IMR-90 (cell line): ENCODE measurements around the gene SNED1. TPM values are rescaled to one million over a fixed set of nuclear protein-coding genes. Genes with fewer than 3 reads are reported as not detected.

ENCODE experiments used
- ATAC-seq: fragments of 200-7000 bp; cut with Tn5 transposase; 2 replicates; pipeline ENCODE4 v1.9.1; 2020; ENCODE audit warnings: low read depth, mild to moderate bottlenecking, moderate library complexity
- BruUV-seq: library from RNA; stranded (reverse); fragments of 400-500 nt; replicated peaks from 2 replicates; lab custom pipeline; 2021; lab: Mats Ljungman, UMichigan
- CTCF ChIA-PET: fragments of 300-600 bp; formaldehyde crosslinking; extraction: SDS; loops from one replicate; lab custom pipeline; 2021; ENCODE audit warnings: antibody characterized with exemption; lab: Yijun Ruan, JAX
- POLR2A ChIA-PET: fragments of 300-600 bp; sonication (Branson Sonifier 250); formaldehyde crosslinking; loops from one replicate; lab custom pipeline; 2022; ENCODE audit warnings: antibody characterized with exemption; ENCODE audit not compliant: unreplicated experiment; lab: Charles Lee
- DNase-seq: peaks from one replicate; pipeline ENCODE4 v3.0.0; 2013
- H2AFZ ChIP-seq: replicated peaks from 2 replicates; pipeline ENCODE3; 2013; ENCODE audit warnings: low read length, mild to moderate bottlenecking; ENCODE audit not compliant: poor library complexity
- H2AK5ac ChIP-seq: 2 replicates; pipeline ENCODE4 v1.6.1; 2013; ENCODE audit warnings: low read depth, low read length, inconsistent platforms
- H2AK9ac ChIP-seq: replicated peaks from 2 replicates; pipeline ENCODE3; 2013; ENCODE audit warnings: mild to moderate bottlenecking, low read depth, low read length, moderate library complexity; ENCODE audit not compliant: poor library complexity
- H2BK120ac ChIP-seq: 2 replicates; pipeline ENCODE4 v1.6.1; 2013; ENCODE audit warnings: low read depth, low read length, inconsistent platforms
- H2BK15ac ChIP-seq: 3 replicates; pipeline ENCODE4 v1.6.1; 2013; ENCODE audit warnings: low read depth, low read length, inconsistent platforms
- H2BK20ac ChIP-seq: 2 replicates; pipeline ENCODE4 v1.6.1; 2013; ENCODE audit warnings: low read depth, mild to moderate bottlenecking, inconsistent platforms, low read length, moderate library complexity
- H2BK5ac ChIP-seq: 2 replicates; pipeline ENCODE4 v1.6.1; 2013; ENCODE audit warnings: mild to moderate bottlenecking, low read depth, low read length, inconsistent platforms; ENCODE audit not compliant: poor library complexity, severe bottlenecking
- H3K14ac ChIP-seq: replicated peaks from 2 replicates; pipeline ENCODE4 v1.6.1; 2013; ENCODE audit warnings: low read depth, low read length, inconsistent platforms
- H3K18ac ChIP-seq: 2 replicates; pipeline ENCODE4 v1.6.1; 2013; ENCODE audit warnings: low read depth, low read length, control low read depth
- H3K23ac ChIP-seq: 2 replicates; pipeline ENCODE4 v1.6.1; 2013; ENCODE audit warnings: low read depth, low read length, inconsistent platforms
- H3K27ac ChIP-seq: 2 replicates; pipeline ENCODE4 v1.5.1; 2013; ENCODE audit warnings: mild to moderate bottlenecking, control low read depth, low read length; ENCODE audit not compliant: insufficient read depth
- H3K27me3 ChIP-seq: 2 replicates; pipeline ENCODE4 v1.6.1; 2013; ENCODE audit warnings: low read length; ENCODE audit not compliant: control insufficient read depth, insufficient read depth
- H3K36me3 ChIP-seq: 2 replicates; pipeline ENCODE4 v1.6.1; 2013; ENCODE audit warnings: low read length, mixed read lengths; ENCODE audit not compliant: control insufficient read depth, insufficient read depth
- H3K4ac ChIP-seq: 2 replicates; pipeline ENCODE4 v1.6.1; 2013; ENCODE audit warnings: low read depth, low read length, inconsistent platforms
- H3K4me1 ChIP-seq: 2 replicates; pipeline ENCODE4 v1.6.1; 2013; ENCODE audit warnings: low read length, mixed read lengths; ENCODE audit not compliant: control insufficient read depth, insufficient read depth
- H3K4me2 ChIP-seq: 2 replicates; pipeline ENCODE4 v1.6.1; 2013; ENCODE audit warnings: low read depth, mild to moderate bottlenecking, control low read depth, low read length, moderate library complexity
- H3K4me3 ChIP-seq: 2 replicates; pipeline ENCODE4 v1.5.1; 2013; ENCODE audit warnings: low read depth, mild to moderate bottlenecking, control low read depth, low read length, moderate library complexity; ENCODE audit not compliant: insufficient read depth
- H3K56ac ChIP-seq: 2 replicates; pipeline ENCODE4 v1.6.1; 2013; ENCODE audit warnings: low read length, inconsistent platforms; ENCODE audit not compliant: insufficient read depth; ENCODE audit errors: extremely low read depth
- H3K79me1 ChIP-seq, 2 experiments: 2 replicates each; pipeline ENCODE4 v1.6.1; 2013; ENCODE audit warnings: low read length in 2 of 2, inconsistent platforms in 1 of 2, low read depth in 1 of 2
- H3K9ac ChIP-seq: 2 replicates; pipeline ENCODE4 v1.6.1; 2013; ENCODE audit warnings: low read depth, low read length, control low read depth
- H3K9me1 ChIP-seq: 2 replicates; pipeline ENCODE4 v1.6.1; 2013; ENCODE audit warnings: low read length, inconsistent platforms; ENCODE audit not compliant: insufficient read depth
- H3K9me3 ChIP-seq: 2 replicates; pipeline ENCODE4 v1.6.1; 2013; ENCODE audit warnings: low read length; ENCODE audit not compliant: control insufficient read depth, insufficient read depth
- H4K20me1 ChIP-seq: 2 replicates; pipeline ENCODE4 v1.6.1; 2013; ENCODE audit warnings: low read length, inconsistent platforms; ENCODE audit not compliant: insufficient read depth
- H4K5ac ChIP-seq: 2 replicates; pipeline ENCODE4 v1.6.1; 2013; ENCODE audit warnings: mild to moderate bottlenecking, low read depth, low read length, control low read depth
- H4K8ac ChIP-seq, 2 experiments: 2 replicates each; pipeline ENCODE4 v1.6.1; 2013; ENCODE audit warnings: low read depth in 2 of 2, low read length in 2 of 2, control low read depth in 1 of 2, inconsistent platforms in 1 of 2
- H4K91ac ChIP-seq: 2 replicates; pipeline ENCODE4 v1.6.1; 2013; ENCODE audit warnings: low read depth, low read length, inconsistent platforms; ENCODE audit not compliant: insufficient read depth
- BHLHE40 ChIP-seq: fragments of 150-350 bp; IDR thresholded peaks from 2 replicates; pipeline ENCODE4 v1.6.1; 2016; ENCODE audit warnings: mild to moderate bottlenecking, low read depth, low read length
- CEBPB ChIP-seq: IDR thresholded peaks from 2 replicates; pipeline ENCODE4 v1.6.1; 2012; ENCODE audit warnings: low read depth, low read length, improper control_type of control experiment
- CHD1 ChIP-seq: IDR thresholded peaks from 2 replicates; pipeline ENCODE4 v1.6.1; 2012; ENCODE audit warnings: low read depth, low read length, improper control_type of control experiment
- FOS ChIP-seq: fragments of 150-350 bp; IDR thresholded peaks from 2 replicates; pipeline ENCODE4 v1.6.1; 2016; ENCODE audit warnings: low read depth, low read length
- MAFK ChIP-seq: IDR thresholded peaks from 2 replicates; pipeline ENCODE4 v1.6.1; 2012; ENCODE audit warnings: low read depth, low read length, improper control_type of control experiment
- MAZ ChIP-seq: IDR thresholded peaks from 2 replicates; pipeline ENCODE4 v1.6.1; 2012; ENCODE audit warnings: low read depth, mild to moderate bottlenecking, low read length, improper control_type of control experiment, moderate library complexity, borderline replicate concordance
- MXI1 ChIP-seq: IDR thresholded peaks from 2 replicates; pipeline ENCODE4 v1.6.1; 2012; ENCODE audit warnings: low read depth, mild to moderate bottlenecking, low read length, moderate library complexity, borderline replicate concordance
- NFE2L2 ChIP-seq: fragments of 150-350 bp; IDR thresholded peaks from 2 replicates; pipeline ENCODE4 v1.6.1; 2016; ENCODE audit warnings: low read depth, mild to moderate bottlenecking, low read length
- POLR2A ChIP-seq: IDR thresholded peaks from 2 replicates; pipeline ENCODE4 v1.6.1; 2012; ENCODE audit warnings: mild to moderate bottlenecking, low read depth, low read length
- RAD21 ChIP-seq: IDR thresholded peaks from 2 replicates; pipeline ENCODE4 v1.6.1; 2012; ENCODE audit warnings: low read length, improper control_type of control experiment
- RCOR1 ChIP-seq: IDR thresholded peaks from 2 replicates; pipeline ENCODE4 v1.6.1; 2012; ENCODE audit warnings: mild to moderate bottlenecking, low read length, improper control_type of control experiment; ENCODE audit not compliant: insufficient replicate concordance
- RFX5 ChIP-seq: IDR thresholded peaks from 2 replicates; pipeline ENCODE4 v1.8.0; 2012; ENCODE audit warnings: low read depth, mild to moderate bottlenecking, low read length, moderate library complexity
- SMC3 ChIP-seq: fragments of 150-350 bp; IDR thresholded peaks from 2 replicates; pipeline ENCODE4 v1.6.1; 2016; ENCODE audit warnings: low read depth, mild to moderate bottlenecking, antibody characterized with exemption, low read length, moderate library complexity
- WGBS, 2 experiments: methylation state at CpG; one replicate each; pipeline versions ENCODE4 v1.1.5 to v1.1.7; 2013; ENCODE audit warnings: missing lambda C conversion rate in 2 of 2; ENCODE audit not compliant: insufficient read length in 1 of 2; ENCODE audit errors: extremely low coverage in 2 of 2; 5-methylcytosine and 5-hydroxymethylcytosine counted together
- dilution Hi-C: fragments of 300-500 bp; cut with HindIII; formaldehyde crosslinking; loops from one replicate; pipeline ENCODE4 v1.14.3; 2018; ENCODE audit warnings: low sequenced_read_pairs; ENCODE audit not compliant: unreplicated experiment
- in situ Hi-C: fragments of 300-500 bp; cut with MboI; formaldehyde crosslinking; loops from 3 replicates; pipeline ENCODE4 v1.14.3; 2019; ENCODE audit warnings: low sequenced_read_pairs, inconsistent platforms, mixed read lengths
- intact Hi-C: fragments of 100-400 bp; cut with micrococcal nuclease; formaldehyde crosslinking; loops from 2 replicates; pipeline ENCODE4 v1.10.0; 2022
- polyA plus RNA-seq, 3 experiments: library from polyadenylated mRNA; depleted of rRNA; stranded (reverse); fragments of >200 nt; gene quantifications; 2 replicates each; pipeline ENCODE4 v1.2.3, GENCODE V29; 2012; ENCODE audit warnings: low replicate concordance in 1 of 3
- total RNA-seq: library from RNA; depleted of rRNA; stranded (reverse); fragments of >200 nt; gene quantifications from 2 replicates; pipeline ENCODE4 v1.2.3, GENCODE V29; 2012
- TF ChIP-seq, protein P1 (sequence below): fragments of 150-350 bp; IDR thresholded peaks from 2 replicates; pipeline ENCODE4 v1.6.1; 2017; ENCODE audit warnings: mild to moderate bottlenecking, antibody characterized with exemption, low read length, low read depth
- TF ChIP-seq, protein P2 (sequence below): fragments of 150-350 bp; IDR thresholded peaks from 2 replicates; pipeline ENCODE4 v1.6.1; 2016; ENCODE audit warnings: low read depth, mild to moderate bottlenecking, low read length, moderate library complexity, borderline replicate concordance

Gene SNED1
- total and polyA plus RNA-seq, 2 of the 4 experiments (the other 2 are of a cell fraction) = 1.1 to 3.4 TPM

DNA sequence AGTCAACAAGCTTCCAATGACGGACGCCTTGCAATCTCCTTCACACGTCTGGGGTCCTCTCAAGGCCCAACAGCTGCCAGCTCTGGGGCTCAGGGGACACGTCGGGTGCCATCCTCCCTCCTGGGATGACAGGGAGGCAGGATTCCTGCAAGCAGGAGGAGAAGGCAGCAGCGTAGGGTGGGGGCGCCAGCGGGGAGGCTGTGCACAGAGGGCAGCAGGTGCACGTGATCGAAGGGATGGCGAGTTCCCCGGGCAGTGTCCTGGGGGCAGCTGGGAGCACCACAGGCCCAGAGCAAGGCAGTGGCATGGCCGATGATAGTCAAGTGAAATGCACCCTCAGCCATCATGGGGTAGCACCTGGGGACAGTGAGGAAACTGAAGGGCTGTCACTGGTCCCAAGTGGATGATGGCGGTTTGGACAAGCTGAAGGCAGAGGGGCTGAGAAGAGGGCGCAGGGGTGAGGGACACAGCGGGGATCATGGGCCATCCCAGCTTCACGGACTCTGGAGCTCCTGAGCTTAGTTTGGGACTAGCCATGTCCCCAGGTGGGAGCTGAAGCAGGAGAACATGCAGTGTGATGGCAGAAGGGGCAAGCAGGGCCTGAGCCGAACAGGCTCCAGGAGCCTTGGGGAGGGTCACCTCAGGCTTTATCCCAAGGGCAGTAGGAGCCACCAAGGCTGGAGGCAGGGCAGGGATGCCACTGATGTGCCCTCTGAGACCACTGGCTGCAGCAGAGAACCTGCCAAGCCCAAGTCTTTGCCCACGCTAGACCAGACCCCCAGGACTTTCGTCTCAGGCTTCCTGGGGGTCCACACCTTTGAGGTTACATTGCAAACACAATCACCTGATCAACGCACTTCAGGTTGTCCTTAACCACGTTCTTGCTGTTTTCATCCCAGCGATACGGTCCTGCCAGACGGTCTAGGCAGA, 16.3 kb upstream of the SNED1 start (continued):
- TF ChIP-seq NFE2L2 = no peak

DNA sequence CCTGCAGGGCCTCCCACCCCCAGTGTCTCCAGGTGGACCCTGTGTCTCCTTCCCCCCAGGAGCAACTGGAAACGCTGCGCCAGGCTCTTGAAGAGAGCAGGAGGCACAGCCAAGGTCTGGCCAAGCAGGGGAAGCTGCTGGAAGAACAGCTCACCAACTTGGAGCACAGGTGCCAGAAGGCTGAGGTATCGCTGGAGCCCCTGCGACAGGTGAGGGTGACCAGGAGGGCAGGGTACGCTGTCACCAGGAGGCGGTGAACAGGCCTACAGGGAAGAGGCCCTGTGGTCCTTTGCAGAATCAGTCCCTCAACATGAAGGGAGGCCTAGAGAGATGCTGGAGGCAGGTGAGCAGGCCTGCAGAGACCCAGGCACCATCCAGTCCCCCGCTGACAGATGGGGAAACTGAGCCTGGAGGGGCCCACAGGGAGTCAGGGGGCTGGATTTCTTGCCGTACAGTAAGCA, 15.6 kb upstream of the SNED1 start:
- Histone ChIP-seq H3K4me2 (no peak overlapping the region), H3K23ac (no peak overlapping the region), H3K14ac (no peak overlapping the region), H2AFZ (no peak overlapping the region), H3K36me3 (no peaks in the 10 kb centered on the region), H3K4ac (no peak overlapping the region), H4K91ac (no peak overlapping the region), H2BK120ac (no peak overlapping the region), H3K18ac (no peak overlapping the region), H3K79me1 (no peaks in the 10 kb centered on the region), H4K8ac (no peak overlapping the region), H2BK15ac (no peak overlapping the region), H2BK20ac (no peak overlapping the region), H4K20me1 (no peaks in the 10 kb centered on the region), H3K27ac (no peak overlapping the region), H2AK5ac (no peak overlapping the region), H4K5ac (no peak overlapping the region), H3K9ac (no peak overlapping the region), H2AK9ac (no peak overlapping the region), H2BK5ac (no peak overlapping the region), H3K4me1 (peaks cover 15% of the 10 kb centered on the region), H3K56ac (no peak overlapping the region), H3K9me3 (peaks cover 1% of the 10 kb centered on the region), H3K27me3 (peaks cover 7% of the 10 kb centered on the region; the same call in 1 of the 2 replicates), H3K4me3 (no peak overlapping the region), H3K9me1 (no peaks in the 10 kb centered on the region)
- WGBS, 2 experiments = no CpG with 5 or more reads among the region's 8 CpGs
- ATAC-seq (no peak), DNase-seq (no peak)
- POLR2A ChIA-PET = no interaction called here
- dilution Hi-C loops (no loop called here), intact Hi-C loops (no loop called here), in situ Hi-C loops (no loop called here)
- no TSS peak for BruUV-seq
- CTCF ChIA-PET = interaction anchor here (1.1 kb wide), 1 partner anchor 9 kb away, joined by 6 read pairs; no protein-coding TSS in a partner anchor
- no peak for TF ChIP-seq RFX5
- TF ChIP-seq BHLHE40 = no peak
- TF ChIP-seq, protein P1, sequence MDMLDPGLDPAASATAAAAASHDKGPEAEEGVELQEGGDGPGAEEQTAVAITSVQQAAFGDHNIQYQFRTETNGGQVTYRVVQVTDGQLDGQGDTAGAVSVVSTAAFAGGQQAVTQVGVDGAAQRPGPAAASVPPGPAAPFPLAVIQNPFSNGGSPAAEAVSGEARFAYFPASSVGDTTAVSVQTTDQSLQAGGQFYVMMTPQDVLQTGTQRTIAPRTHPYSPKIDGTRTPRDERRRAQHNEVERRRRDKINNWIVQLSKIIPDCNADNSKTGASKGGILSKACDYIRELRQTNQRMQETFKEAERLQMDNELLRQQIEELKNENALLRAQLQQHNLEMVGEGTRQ = no peak
- TF ChIP-seq MAFK = no peak
- no peak for TF ChIP-seq RCOR1
- no peak for TF ChIP-seq SMC3
- no peak for TF ChIP-seq POLR2A
- TF ChIP-seq RAD21 = no peak
- no peak for TF ChIP-seq CHD1
- no peak for TF ChIP-seq CEBPB
- no peak for TF ChIP-seq NFE2L2
- TF ChIP-seq MXI1 = no peak
- TF ChIP-seq, protein P2, sequence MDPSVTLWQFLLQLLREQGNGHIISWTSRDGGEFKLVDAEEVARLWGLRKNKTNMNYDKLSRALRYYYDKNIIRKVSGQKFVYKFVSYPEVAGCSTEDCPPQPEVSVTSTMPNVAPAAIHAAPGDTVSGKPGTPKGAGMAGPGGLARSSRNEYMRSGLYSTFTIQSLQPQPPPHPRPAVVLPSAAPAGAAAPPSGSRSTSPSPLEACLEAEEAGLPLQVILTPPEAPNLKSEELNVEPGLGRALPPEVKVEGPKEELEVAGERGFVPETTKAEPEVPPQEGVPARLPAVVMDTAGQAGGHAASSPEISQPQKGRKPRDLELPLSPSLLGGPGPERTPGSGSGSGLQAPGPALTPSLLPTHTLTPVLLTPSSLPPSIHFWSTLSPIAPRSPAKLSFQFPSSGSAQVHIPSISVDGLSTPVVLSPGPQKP = no peak
- TF ChIP-seq FOS = no peak
- no peak for TF ChIP-seq MAZ
